IMR-90 (cell line): ENCODE data around the gene ANXA4. TPM values are rescaled to one million over a fixed set of nuclear protein-coding genes. Genes with fewer than 3 reads are reported as not detected.

Experiments
- ATAC-seq: fragments of 200-7000 bp; cut with Tn5 transposase; 2 replicates; pipeline ENCODE4 v1.9.1; 2020; ENCODE audit warnings: low read depth, mild to moderate bottlenecking, moderate library complexity
- BruUV-seq: library from RNA; stranded (reverse); fragments of 400-500 nt; replicated peaks from 2 replicates; lab custom pipeline; 2021; lab: Mats Ljungman, UMichigan
- CTCF ChIA-PET: fragments of 300-600 bp; formaldehyde crosslinking; extraction: SDS; loops from one replicate; lab custom pipeline; 2021; ENCODE audit warnings: antibody characterized with exemption; lab: Yijun Ruan, JAX
- POLR2A ChIA-PET: fragments of 300-600 bp; sonication (Branson Sonifier 250); formaldehyde crosslinking; loops from one replicate; lab custom pipeline; 2022; ENCODE audit warnings: antibody characterized with exemption; ENCODE audit not compliant: unreplicated experiment; lab: Charles Lee
- DNase-seq: peaks from one replicate; pipeline ENCODE4 v3.0.0; 2013
- H2AFZ ChIP-seq: replicated peaks from 2 replicates; pipeline ENCODE3; 2013; ENCODE audit warnings: low read length, mild to moderate bottlenecking; ENCODE audit not compliant: poor library complexity
- H2AK5ac ChIP-seq: 2 replicates; pipeline ENCODE4 v1.6.1; 2013; ENCODE audit warnings: low read depth, low read length, inconsistent platforms
- H2AK9ac ChIP-seq: replicated peaks from 2 replicates; pipeline ENCODE3; 2013; ENCODE audit warnings: mild to moderate bottlenecking, low read depth, low read length, moderate library complexity; ENCODE audit not compliant: poor library complexity
- H2BK120ac ChIP-seq: 2 replicates; pipeline ENCODE4 v1.6.1; 2013; ENCODE audit warnings: low read depth, low read length, inconsistent platforms
- H2BK15ac ChIP-seq: 3 replicates; pipeline ENCODE4 v1.6.1; 2013; ENCODE audit warnings: low read depth, low read length, inconsistent platforms
- H2BK20ac ChIP-seq: 2 replicates; pipeline ENCODE4 v1.6.1; 2013; ENCODE audit warnings: low read depth, mild to moderate bottlenecking, inconsistent platforms, low read length, moderate library complexity
- H2BK5ac ChIP-seq: 2 replicates; pipeline ENCODE4 v1.6.1; 2013; ENCODE audit warnings: mild to moderate bottlenecking, low read depth, low read length, inconsistent platforms; ENCODE audit not compliant: poor library complexity, severe bottlenecking
- H3K14ac ChIP-seq: replicated peaks from 2 replicates; pipeline ENCODE4 v1.6.1; 2013; ENCODE audit warnings: low read depth, low read length, inconsistent platforms
- H3K18ac ChIP-seq: 2 replicates; pipeline ENCODE4 v1.6.1; 2013; ENCODE audit warnings: low read depth, low read length, control low read depth
- H3K23ac ChIP-seq: 2 replicates; pipeline ENCODE4 v1.6.1; 2013; ENCODE audit warnings: low read depth, low read length, inconsistent platforms
- H3K27ac ChIP-seq: 2 replicates; pipeline ENCODE4 v1.5.1; 2013; ENCODE audit warnings: mild to moderate bottlenecking, control low read depth, low read length; ENCODE audit not compliant: insufficient read depth
- H3K27me3 ChIP-seq: 2 replicates; pipeline ENCODE4 v1.6.1; 2013; ENCODE audit warnings: low read length; ENCODE audit not compliant: control insufficient read depth, insufficient read depth
- H3K36me3 ChIP-seq: 2 replicates; pipeline ENCODE4 v1.6.1; 2013; ENCODE audit warnings: low read length, mixed read lengths; ENCODE audit not compliant: control insufficient read depth, insufficient read depth
- H3K4ac ChIP-seq: 2 replicates; pipeline ENCODE4 v1.6.1; 2013; ENCODE audit warnings: low read depth, low read length, inconsistent platforms
- H3K4me1 ChIP-seq: 2 replicates; pipeline ENCODE4 v1.6.1; 2013; ENCODE audit warnings: low read length, mixed read lengths; ENCODE audit not compliant: control insufficient read depth, insufficient read depth
- H3K4me2 ChIP-seq: 2 replicates; pipeline ENCODE4 v1.6.1; 2013; ENCODE audit warnings: low read depth, mild to moderate bottlenecking, control low read depth, low read length, moderate library complexity
- H3K4me3 ChIP-seq: 2 replicates; pipeline ENCODE4 v1.5.1; 2013; ENCODE audit warnings: low read depth, mild to moderate bottlenecking, control low read depth, low read length, moderate library complexity; ENCODE audit not compliant: insufficient read depth
- H3K56ac ChIP-seq: 2 replicates; pipeline ENCODE4 v1.6.1; 2013; ENCODE audit warnings: low read length, inconsistent platforms; ENCODE audit not compliant: insufficient read depth; ENCODE audit errors: extremely low read depth
- H3K79me1 ChIP-seq, 2 experiments: 2 replicates each; pipeline ENCODE4 v1.6.1; 2013; ENCODE audit warnings: low read length in 2 of 2, inconsistent platforms in 1 of 2, low read depth in 1 of 2
- H3K9ac ChIP-seq: 2 replicates; pipeline ENCODE4 v1.6.1; 2013; ENCODE audit warnings: low read depth, low read length, control low read depth
- H3K9me1 ChIP-seq: 2 replicates; pipeline ENCODE4 v1.6.1; 2013; ENCODE audit warnings: low read length, inconsistent platforms; ENCODE audit not compliant: insufficient read depth
- H3K9me3 ChIP-seq: 2 replicates; pipeline ENCODE4 v1.6.1; 2013; ENCODE audit warnings: low read length; ENCODE audit not compliant: control insufficient read depth, insufficient read depth
- H4K20me1 ChIP-seq: 2 replicates; pipeline ENCODE4 v1.6.1; 2013; ENCODE audit warnings: low read length, inconsistent platforms; ENCODE audit not compliant: insufficient read depth
- H4K5ac ChIP-seq: 2 replicates; pipeline ENCODE4 v1.6.1; 2013; ENCODE audit warnings: mild to moderate bottlenecking, low read depth, low read length, control low read depth
- H4K8ac ChIP-seq, 2 experiments: 2 replicates each; pipeline ENCODE4 v1.6.1; 2013; ENCODE audit warnings: low read depth in 2 of 2, low read length in 2 of 2, control low read depth in 1 of 2, inconsistent platforms in 1 of 2
- H4K91ac ChIP-seq: 2 replicates; pipeline ENCODE4 v1.6.1; 2013; ENCODE audit warnings: low read depth, low read length, inconsistent platforms; ENCODE audit not compliant: insufficient read depth
- BHLHE40 ChIP-seq: fragments of 150-350 bp; IDR thresholded peaks from 2 replicates; pipeline ENCODE4 v1.6.1; 2016; ENCODE audit warnings: mild to moderate bottlenecking, low read depth, low read length
- CEBPB ChIP-seq: IDR thresholded peaks from 2 replicates; pipeline ENCODE4 v1.6.1; 2012; ENCODE audit warnings: low read depth, low read length, improper control_type of control experiment
- CHD1 ChIP-seq: IDR thresholded peaks from 2 replicates; pipeline ENCODE4 v1.6.1; 2012; ENCODE audit warnings: low read depth, low read length, improper control_type of control experiment
- FOS ChIP-seq: fragments of 150-350 bp; IDR thresholded peaks from 2 replicates; pipeline ENCODE4 v1.6.1; 2016; ENCODE audit warnings: low read depth, low read length
- MAZ ChIP-seq: IDR thresholded peaks from 2 replicates; pipeline ENCODE4 v1.6.1; 2012; ENCODE audit warnings: low read depth, mild to moderate bottlenecking, low read length, improper control_type of control experiment, moderate library complexity, borderline replicate concordance
- MXI1 ChIP-seq: IDR thresholded peaks from 2 replicates; pipeline ENCODE4 v1.6.1; 2012; ENCODE audit warnings: low read depth, mild to moderate bottlenecking, low read length, moderate library complexity, borderline replicate concordance
- NFE2L2 ChIP-seq: fragments of 150-350 bp; IDR thresholded peaks from 2 replicates; pipeline ENCODE4 v1.6.1; 2016; ENCODE audit warnings: low read depth, mild to moderate bottlenecking, low read length
- POLR2A ChIP-seq: IDR thresholded peaks from 2 replicates; pipeline ENCODE4 v1.6.1; 2012; ENCODE audit warnings: mild to moderate bottlenecking, low read depth, low read length
- RAD21 ChIP-seq: IDR thresholded peaks from 2 replicates; pipeline ENCODE4 v1.6.1; 2012; ENCODE audit warnings: low read length, improper control_type of control experiment
- RCOR1 ChIP-seq: IDR thresholded peaks from 2 replicates; pipeline ENCODE4 v1.6.1; 2012; ENCODE audit warnings: mild to moderate bottlenecking, low read length, improper control_type of control experiment; ENCODE audit not compliant: insufficient replicate concordance
- RFX5 ChIP-seq: IDR thresholded peaks from 2 replicates; pipeline ENCODE4 v1.8.0; 2012; ENCODE audit warnings: low read depth, mild to moderate bottlenecking, low read length, moderate library complexity
- SMC3 ChIP-seq: fragments of 150-350 bp; IDR thresholded peaks from 2 replicates; pipeline ENCODE4 v1.6.1; 2016; ENCODE audit warnings: low read depth, mild to moderate bottlenecking, antibody characterized with exemption, low read length, moderate library complexity
- USF2 ChIP-seq: fragments of 150-350 bp; IDR thresholded peaks from 2 replicates; pipeline ENCODE4 v1.6.1; 2017; ENCODE audit warnings: mild to moderate bottlenecking, antibody characterized with exemption, low read length, low read depth
- WGBS, 2 experiments: methylation state at CpG; one replicate each; pipeline versions ENCODE4 v1.1.5 to v1.1.7; 2013; ENCODE audit warnings: missing lambda C conversion rate in 2 of 2; ENCODE audit not compliant: insufficient read length in 1 of 2; ENCODE audit errors: extremely low coverage in 2 of 2; 5-methylcytosine and 5-hydroxymethylcytosine counted together
- dilution Hi-C: fragments of 300-500 bp; cut with HindIII; formaldehyde crosslinking; loops from one replicate; pipeline ENCODE4 v1.14.3; 2018; ENCODE audit warnings: low sequenced_read_pairs; ENCODE audit not compliant: unreplicated experiment
- in situ Hi-C: fragments of 300-500 bp; cut with MboI; formaldehyde crosslinking; loops from 3 replicates; pipeline ENCODE4 v1.14.3; 2019; ENCODE audit warnings: low sequenced_read_pairs, inconsistent platforms, mixed read lengths
- intact Hi-C: fragments of 100-400 bp; cut with micrococcal nuclease; formaldehyde crosslinking; loops from 2 replicates; pipeline ENCODE4 v1.10.0; 2022
- polyA plus RNA-seq, 3 experiments: library from polyadenylated mRNA; depleted of rRNA; stranded (reverse); fragments of >200 nt; gene quantifications; 2 replicates each; pipeline ENCODE4 v1.2.3, GENCODE V29; 2012; ENCODE audit warnings: low replicate concordance in 1 of 3
- total RNA-seq: library from RNA; depleted of rRNA; stranded (reverse); fragments of >200 nt; gene quantifications from 2 replicates; pipeline ENCODE4 v1.2.3, GENCODE V29; 2012
- TF ChIP-seq, protein P1 (sequence below): conservative IDR thresholded peaks from 2 replicates; pipeline ENCODE4 v1.5.1; 2012; ENCODE audit warnings: mild to moderate bottlenecking, low read depth, low read length, improper control_type of control experiment

Gene ANXA4
- total and polyA plus RNA-seq, 2 of the 4 experiments (the other 2 are of a cell fraction), result 22.2 to 72.0 TPM

- intact Hi-C loops, result loop anchor here (1.0 to 10.0 kb wide), 3 partner anchors 76 to 263 kb away; partner anchors contain the start of gene ANXA4
- Histone ChIP-seq H2BK20ac (no peak overlapping the region), H2BK120ac (no peak overlapping the region), H4K20me1 (no peaks in the 10 kb centered on the region), H3K14ac (no peak overlapping the region), H2AK5ac (no peak overlapping the region), H3K9me1 (no peaks in the 10 kb centered on the region), H4K8ac (no peak overlapping the region), H2AFZ (no peak overlapping the region), H3K4me2 (no peak overlapping the region), H2BK15ac (no peak overlapping the region; the same call in 2 of the 3 replicates), H3K56ac (no peak overlapping the region), H3K4me1 (0 out of 2 replicates have a peak, but pooled peaks cover 3% of the 10 kb centered on the region), H3K23ac (peak overlapping the region; percentile 3; the same call in 1 of the 2 replicates), H3K9me3 (no peaks in the 10 kb centered on the region), H4K91ac (no peak overlapping the region), H3K27me3 (no peaks in the 10 kb centered on the region), H2AK9ac (no peak overlapping the region), H3K36me3 (peaks cover 17% of the 10 kb centered on the region), H3K9ac (peak overlapping the region; percentile 42; the same call in 1 of the 2 replicates), H3K18ac (no peak overlapping the region), H3K4me3 (no peak overlapping the region), H3K4ac (no peak overlapping the region), H2BK5ac (no peak overlapping the region), H3K79me1 (no peaks in the 10 kb centered on the region), H3K27ac (no peak overlapping the region), H4K5ac (no peak overlapping the region)
- in situ Hi-C loops, result loop anchor here (5.0 to 10.0 kb wide), 2 partner anchors 91 to 253 kb away; no protein-coding TSS in a partner anchor
- POLR2A ChIA-PET, result no interaction called here
- WGBS, 2 experiments, result no CpG with 5 or more reads among the region's 4 CpGs
- dilution Hi-C loops, result no loop called here
- BruUV-seq, result no TSS peak
- ATAC-seq (no peak), DNase-seq (no peak)
- CTCF ChIA-PET, result interaction anchor here (0.7 to 6.7 kb wide), 3 partner anchors 28 to 93 kb away, joined by 5 to 114 read pairs (median 8); no protein-coding TSS in a partner anchor
- TF ChIP-seq FOS (no peak), CHD1 (no peak), NFE2L2 (no peak), USF2 (no peak), SMC3 (no peak), CEBPB (no peak), BHLHE40 (no peak), MXI1 (no peak), RFX5 (no peak), RAD21 (no peak), POLR2A (no peak), RCOR1 (no peak), MAZ (no peak)
- TF ChIP-seq, protein P1, sequence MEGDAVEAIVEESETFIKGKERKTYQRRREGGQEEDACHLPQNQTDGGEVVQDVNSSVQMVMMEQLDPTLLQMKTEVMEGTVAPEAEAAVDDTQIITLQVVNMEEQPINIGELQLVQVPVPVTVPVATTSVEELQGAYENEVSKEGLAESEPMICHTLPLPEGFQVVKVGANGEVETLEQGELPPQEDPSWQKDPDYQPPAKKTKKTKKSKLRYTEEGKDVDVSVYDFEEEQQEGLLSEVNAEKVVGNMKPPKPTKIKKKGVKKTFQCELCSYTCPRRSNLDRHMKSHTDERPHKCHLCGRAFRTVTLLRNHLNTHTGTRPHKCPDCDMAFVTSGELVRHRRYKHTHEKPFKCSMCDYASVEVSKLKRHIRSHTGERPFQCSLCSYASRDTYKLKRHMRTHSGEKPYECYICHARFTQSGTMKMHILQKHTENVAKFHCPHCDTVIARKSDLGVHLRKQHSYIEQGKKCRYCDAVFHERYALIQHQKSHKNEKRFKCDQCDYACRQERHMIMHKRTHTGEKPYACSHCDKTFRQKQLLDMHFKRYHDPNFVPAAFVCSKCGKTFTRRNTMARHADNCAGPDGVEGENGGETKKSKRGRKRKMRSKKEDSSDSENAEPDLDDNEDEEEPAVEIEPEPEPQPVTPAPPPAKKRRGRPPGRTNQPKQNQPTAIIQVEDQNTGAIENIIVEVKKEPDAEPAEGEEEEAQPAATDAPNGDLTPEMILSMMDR, result no peak
Observed at GRCh38 chr2:69817729-69818501, 76.0 kb downstream of the ANXA4 start.
